H9 (cell line): ENCODE results near the gene FRMD4B. TPM values are rescaled to one million over a fixed set of nuclear protein-coding genes. Genes with fewer than 3 reads are reported as not detected.

Source experiments
- DNase-seq: peaks from one replicate; pipeline ENCODE4 v3.0.0-alpha.2; 2017
- H2AFZ ChIP-seq: one replicate; pipeline ENCODE4 v1.6.1; 2013; ENCODE audit warnings: mild to moderate bottlenecking, low read length, control low read depth, moderate library complexity
- H2AK5ac ChIP-seq: 2 replicates; pipeline ENCODE4 v1.6.1; 2013; ENCODE audit warnings: low read length, control low read depth, mixed read lengths; ENCODE audit not compliant: insufficient read length
- H2BK120ac ChIP-seq: one replicate; pipeline ENCODE4 v1.6.1; 2013; ENCODE audit warnings: low read depth, mild to moderate bottlenecking, low read length, control low read depth, inconsistent platforms; ENCODE audit not compliant: poor library complexity, severe bottlenecking
- H2BK12ac ChIP-seq: 2 replicates; pipeline ENCODE4 v1.6.1; 2013; ENCODE audit warnings: low read length, control low read depth, mixed read lengths, low read depth; ENCODE audit not compliant: insufficient read length
- H2BK15ac ChIP-seq: 2 replicates; pipeline ENCODE4 v1.6.1; 2013; ENCODE audit warnings: low read depth, low read length, control low read depth
- H2BK20ac ChIP-seq: one replicate; pipeline ENCODE4 v1.6.1; 2013; ENCODE audit warnings: low read depth, mild to moderate bottlenecking, low read length, control low read depth, inconsistent platforms; ENCODE audit not compliant: poor library complexity, severe bottlenecking
- H2BK5ac ChIP-seq: 2 replicates; pipeline ENCODE4 v1.6.1; 2013; ENCODE audit warnings: low read length, control low read depth, mixed read lengths; ENCODE audit not compliant: insufficient read length
- H3K14ac ChIP-seq: 2 replicates; pipeline ENCODE4 v1.6.1; 2013; ENCODE audit warnings: low read length, control low read depth; ENCODE audit not compliant: insufficient read depth
- H3K18ac ChIP-seq: 2 replicates; pipeline ENCODE4 v1.6.1; 2013; ENCODE audit warnings: low read depth, mild to moderate bottlenecking, mixed read lengths, low read length, control low read depth; ENCODE audit not compliant: insufficient read length
- H3K23ac ChIP-seq: 2 replicates; pipeline ENCODE4 v1.6.1; 2013; ENCODE audit warnings: low read length, control low read depth, mixed read lengths, low read depth; ENCODE audit not compliant: insufficient read length
- H3K23me2 ChIP-seq: 2 replicates; pipeline ENCODE4 v1.6.1; 2013; ENCODE audit warnings: low read depth, mild to moderate bottlenecking, mixed read lengths, low read length, control low read depth; ENCODE audit not compliant: insufficient read length, poor library complexity, severe bottlenecking
- H3K27ac ChIP-seq: 2 replicates; pipeline ENCODE4 v1.5.1; 2013; ENCODE audit warnings: low read length, control low read depth, mixed read lengths, low read depth; ENCODE audit not compliant: insufficient read length
- H3K27me3 ChIP-seq: 2 replicates; pipeline ENCODE4 v1.6.1; 2013; ENCODE audit warnings: low read length, control low read depth, inconsistent platforms; ENCODE audit not compliant: insufficient read depth
- H3K4ac ChIP-seq: 2 replicates; pipeline ENCODE4 v1.6.1; 2013; ENCODE audit warnings: low read depth, mild to moderate bottlenecking, control low read depth, inconsistent platforms, low read length, moderate library complexity
- H3K4me1 ChIP-seq: 2 replicates; pipeline ENCODE4 v1.6.1; 2013; ENCODE audit warnings: low read length, control low read depth, inconsistent platforms; ENCODE audit not compliant: insufficient read depth
- H3K4me2 ChIP-seq: 2 replicates; pipeline ENCODE4 v1.6.1; 2013; ENCODE audit warnings: low read length, control low read depth, mixed read lengths; ENCODE audit not compliant: insufficient read length, insufficient read depth
- H3K56ac ChIP-seq: 2 replicates; pipeline ENCODE4 v1.6.1; 2013; ENCODE audit warnings: low read depth, mild to moderate bottlenecking, mixed read lengths, low read length, control low read depth; ENCODE audit not compliant: insufficient read length
- H3K79me1 ChIP-seq: 2 replicates; pipeline ENCODE4 v1.6.1; 2013; ENCODE audit warnings: low read depth, mild to moderate bottlenecking, moderate library complexity, low read length, control low read depth, inconsistent platforms; ENCODE audit not compliant: insufficient read depth, poor library complexity, severe bottlenecking
- H3K79me2 ChIP-seq: 2 replicates; pipeline ENCODE4 v1.6.1; 2013; ENCODE audit warnings: low read length, control low read depth, inconsistent platforms; ENCODE audit not compliant: insufficient read depth
- H3K9ac ChIP-seq: 2 replicates; pipeline ENCODE4 v1.6.1; 2013; ENCODE audit warnings: low read length, control low read depth, mixed read lengths; ENCODE audit not compliant: insufficient read length; ENCODE audit errors: extremely low read depth
- H3K9me3 ChIP-seq: one replicate; pipeline ENCODE4 v1.6.1; 2013; ENCODE audit warnings: low read depth, low read length, inconsistent platforms; ENCODE audit not compliant: control insufficient read depth
- H3T11ph ChIP-seq: one replicate; pipeline ENCODE4 v1.6.1; 2013; ENCODE audit warnings: mild to moderate bottlenecking, low read length, control low read depth, inconsistent platforms
- H4K20me1 ChIP-seq: one replicate; pipeline ENCODE4 v1.6.1; 2013; ENCODE audit not compliant: control insufficient read depth, insufficient read length, insufficient read depth
- H4K5ac ChIP-seq: 2 replicates; pipeline ENCODE4 v1.6.1; 2013; ENCODE audit warnings: low read depth, mild to moderate bottlenecking, mixed read lengths, low read length, control low read depth; ENCODE audit not compliant: insufficient read length
- H4K8ac ChIP-seq: replicated peaks from 2 replicates; pipeline ENCODE4 v1.6.1; 2013; ENCODE audit warnings: low read length, control low read depth, mixed read lengths, low read depth; ENCODE audit not compliant: insufficient read length
- H4K91ac ChIP-seq: 2 replicates; pipeline ENCODE4 v1.6.1; 2013; ENCODE audit warnings: low read depth, mild to moderate bottlenecking, moderate library complexity, mixed read lengths, low read length, control low read depth; ENCODE audit not compliant: insufficient read length
- H3K27ac Mint-ChIP-seq, 3 experiments: 2 replicates in 2 of 3; 3 replicates in 1 of 3; pipeline ENCODE4 v1.8.0; 2020 to 2021; ENCODE audit warnings: mixed read lengths in 3 of 3, mild to moderate bottlenecking in 1 of 3, moderate library complexity in 1 of 3
- H3K27me3 Mint-ChIP-seq: 2 replicates; pipeline ENCODE4 v1.8.0; 2021; ENCODE audit warnings: low read depth, mild to moderate bottlenecking, moderate library complexity, mixed read lengths
- H3K36me3 Mint-ChIP-seq, 3 experiments: 2 replicates in 2 of 3; 3 replicates in 1 of 3; pipeline ENCODE4 v1.8.0; 2020 to 2021; ENCODE audit warnings: low read depth in 3 of 3, mixed read lengths in 3 of 3; ENCODE audit not compliant: insufficient read depth in 1 of 3
- H3K4me1 Mint-ChIP-seq, 2 experiments: 2 replicates each; pipeline ENCODE4 v1.8.0; 2020; ENCODE audit warnings: mixed read lengths in 2 of 2
- H3K4me3 Mint-ChIP-seq, 2 experiments: 2 replicates in 1 of 2; 3 replicates in 1 of 2; pipeline ENCODE4 v1.8.0; 2020 to 2021; ENCODE audit warnings: mild to moderate bottlenecking in 2 of 2, mixed read lengths in 2 of 2, moderate library complexity in 1 of 2
- H3K9me3 Mint-ChIP-seq, 2 experiments: 2 replicates in 1 of 2; 3 replicates in 1 of 2; pipeline ENCODE4 v1.8.0; 2020; ENCODE audit warnings: mild to moderate bottlenecking in 2 of 2, mixed read lengths in 2 of 2, moderate library complexity in 1 of 2
- total RNA-seq: library from RNA; stranded (reverse); gene quantifications from 2 replicates; pipeline ENCODE4 v1.2.1, GENCODE V29; 2021
- TF ChIP-seq, protein P1 (sequence below): fragments of 200-600 bp; sonication (generic); conservative IDR thresholded peaks from 3 replicates; pipeline ENCODE4 v1.8.0; 2021; ENCODE audit warnings: antibody characterized with exemption, mild to moderate bottlenecking

FRMD4B gene
- total RNA-seq, 1 experiment from 2014 or later: 3.4 TPM

GRCh38 chr3:69164296-69164695 lies 221.6 kb downstream of the FRMD4B start:
- no peak overlapping the region for H3K4ac ChIP-seq
- H3K14ac ChIP-seq: no peak overlapping the region
- no peak overlapping the region for H3K18ac ChIP-seq
- H3K27me3 Mint-ChIP-seq: no peaks in the 10 kb centered on the region
- no peak overlapping the region for H2BK12ac ChIP-seq
- H2AFZ ChIP-seq: no peak overlapping the region
- no peaks in the 10 kb centered on the region for H3K9me3 Mint-ChIP-seq
- H3K79me2 ChIP-seq: no peaks in the 10 kb centered on the region
- no peak overlapping the region for H3K27ac ChIP-seq
- H3K23me2 ChIP-seq: no peaks in the 10 kb centered on the region
- no peak for DNase-seq
- H2BK5ac ChIP-seq: no peak overlapping the region
- H3K4me1 Mint-ChIP-seq: peaks cover 24 to 30% of the 10 kb centered on the region in 2 experiments
- no peak overlapping the region for H3K23ac ChIP-seq
- no peak overlapping the region for H4K8ac ChIP-seq
- H4K91ac ChIP-seq: no peak overlapping the region
- H3K27me3 ChIP-seq: no peaks in the 10 kb centered on the region
- H2BK20ac ChIP-seq: no peak overlapping the region
- no peak overlapping the region for H3K56ac ChIP-seq
- no peak overlapping the region for H4K5ac ChIP-seq
- H2BK15ac ChIP-seq: no peak overlapping the region
- no peaks in the 10 kb centered on the region for H4K20me1 ChIP-seq
- H2AK5ac ChIP-seq: no peak overlapping the region
- H3K27ac Mint-ChIP-seq: no peak overlapping the region
- H3K4me3 Mint-ChIP-seq: no peak overlapping the region
- H3K79me1 ChIP-seq: no peaks in the 10 kb centered on the region
- no peak overlapping the region for H3T11ph ChIP-seq
- no peak overlapping the region for H2BK120ac ChIP-seq
- no peak overlapping the region for H3K9ac ChIP-seq
- no peaks in the 10 kb centered on the region for H3K9me3 ChIP-seq
- H3K36me3 Mint-ChIP-seq: no peaks in the 10 kb centered on the region
- H3K4me1 ChIP-seq: no peaks in the 10 kb centered on the region
- TF ChIP-seq, protein P1, sequence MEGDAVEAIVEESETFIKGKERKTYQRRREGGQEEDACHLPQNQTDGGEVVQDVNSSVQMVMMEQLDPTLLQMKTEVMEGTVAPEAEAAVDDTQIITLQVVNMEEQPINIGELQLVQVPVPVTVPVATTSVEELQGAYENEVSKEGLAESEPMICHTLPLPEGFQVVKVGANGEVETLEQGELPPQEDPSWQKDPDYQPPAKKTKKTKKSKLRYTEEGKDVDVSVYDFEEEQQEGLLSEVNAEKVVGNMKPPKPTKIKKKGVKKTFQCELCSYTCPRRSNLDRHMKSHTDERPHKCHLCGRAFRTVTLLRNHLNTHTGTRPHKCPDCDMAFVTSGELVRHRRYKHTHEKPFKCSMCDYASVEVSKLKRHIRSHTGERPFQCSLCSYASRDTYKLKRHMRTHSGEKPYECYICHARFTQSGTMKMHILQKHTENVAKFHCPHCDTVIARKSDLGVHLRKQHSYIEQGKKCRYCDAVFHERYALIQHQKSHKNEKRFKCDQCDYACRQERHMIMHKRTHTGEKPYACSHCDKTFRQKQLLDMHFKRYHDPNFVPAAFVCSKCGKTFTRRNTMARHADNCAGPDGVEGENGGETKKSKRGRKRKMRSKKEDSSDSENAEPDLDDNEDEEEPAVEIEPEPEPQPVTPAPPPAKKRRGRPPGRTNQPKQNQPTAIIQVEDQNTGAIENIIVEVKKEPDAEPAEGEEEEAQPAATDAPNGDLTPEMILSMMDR: no peak
- no peak overlapping the region for H3K4me2 ChIP-seq
